NCI-H1694 (cell line): Measurements from ENCODE around the gene PHLDB2.

ENCODE experiments used
- DNase-seq: peaks from one replicate; lab custom pipeline; 2025; lab: John Stamatoyannopoulos, UW

The PHLDB2 gene

GRCh38 chr3:111882799-111883198, 23.7 kb downstream of the PHLDB2 start:
- no peak for DNase-seq

- no peak for DNase-seq
Observed at GRCh38 chr3:111884411-111885018, 25.4 kb downstream of the PHLDB2 start.

GRCh38 chr3:111885578-111885977, 26.5 kb downstream of the PHLDB2 start:
- DNase-seq = no peak

GRCh38 chr3:111890051-111890580, 31.1 kb downstream of the PHLDB2 start:
- no peak for DNase-seq

- DNase-seq = no peak
Observed at GRCh38 chr3:111892070-111892469, 33.0 kb downstream of the PHLDB2 start.

- no peak for DNase-seq
Observed at GRCh38 chr3:111895071-111895470, 36.0 kb downstream of the PHLDB2 start.

GRCh38 chr3:111899966-111900365, 40.9 kb downstream of the PHLDB2 start:
- DNase-seq = no peak

- no peak for DNase-seq
Observed at GRCh38 chr3:111901637-111902036, 42.6 kb downstream of the PHLDB2 start.

GRCh38 chr3:111902534-111902933, 43.5 kb downstream of the PHLDB2 start:
- DNase-seq = no peak

GRCh38 chr3:111903067-111903511, 44.0 kb downstream of the PHLDB2 start:
- no peak for DNase-seq

- no peak for DNase-seq
Observed at GRCh38 chr3:111904376-111905241, 45.5 kb downstream of the PHLDB2 start.

GRCh38 chr3:111906656-111907055, 47.6 kb downstream of the PHLDB2 start:
- no peak for DNase-seq

- no peak for DNase-seq
Observed at GRCh38 chr3:111907151-111907550, 48.1 kb downstream of the PHLDB2 start.

GRCh38 chr3:111910806-111911205, 51.7 kb downstream of the PHLDB2 start:
- DNase-seq = no peak

- no peak for DNase-seq
Observed at GRCh38 chr3:111911446-111911845, 52.4 kb downstream of the PHLDB2 start.

GRCh38 chr3:111913163-111913763, 54.2 kb downstream of the PHLDB2 start:
- DNase-seq = no peak

GRCh38 chr3:111915905-111916304, 56.8 kb downstream of the PHLDB2 start:
- no peak for DNase-seq

GRCh38 chr3:111917300-111917699, 58.2 kb downstream of the PHLDB2 start:
- no peak for DNase-seq

- no peak for DNase-seq
Observed at GRCh38 chr3:111919370-111920065, 60.5 kb downstream of the PHLDB2 start.

- no peak for DNase-seq
Observed at GRCh38 chr3:111921181-111921580, 62.1 kb downstream of the PHLDB2 start.

GRCh38 chr3:111923095-111923771, 64.2 kb downstream of the PHLDB2 start:
- DNase-seq = no peak

- no peak for DNase-seq
Observed at GRCh38 chr3:111923806-111924205, 64.7 kb downstream of the PHLDB2 start.
